ENCODE measurements around the gene KRTAP25-1.

Gene KRTAP25-1

DNA sequence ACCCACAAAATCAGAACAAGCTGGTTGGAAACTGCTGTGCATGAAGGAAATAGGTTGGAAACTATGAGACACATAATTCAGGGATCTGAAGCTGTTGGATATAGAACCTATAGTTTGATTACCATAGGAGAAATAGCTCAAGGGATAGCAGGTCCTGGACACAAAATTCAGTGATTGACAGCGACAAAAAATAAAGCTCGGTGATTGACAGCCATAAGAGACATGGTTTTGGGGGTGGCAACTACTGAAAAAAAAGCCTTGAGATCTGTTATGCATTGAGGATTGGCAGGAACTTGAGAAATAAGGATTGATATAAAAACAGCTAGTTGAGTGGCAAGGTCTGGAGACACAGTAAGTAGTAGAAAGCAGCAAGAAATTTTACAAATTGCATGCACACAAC lies at the start of gene KRTAP25-1:
Gene KRTAP25-1, minus strand, starts transcription at position 300 of the 400 bp plus-strand sequence. Its CDS starts 24 bp downstream, at position 276.
- DNase-seq: no peak

- no peak for DNase-seq
Measured at GRCh38 chr21:30338717-30339116, 49.4 kb upstream of the KRTAP25-1 start.

- no peak for DNase-seq
Measured at GRCh38 chr21:30337772-30338171, 48.5 kb upstream of the KRTAP25-1 start.

DNA sequence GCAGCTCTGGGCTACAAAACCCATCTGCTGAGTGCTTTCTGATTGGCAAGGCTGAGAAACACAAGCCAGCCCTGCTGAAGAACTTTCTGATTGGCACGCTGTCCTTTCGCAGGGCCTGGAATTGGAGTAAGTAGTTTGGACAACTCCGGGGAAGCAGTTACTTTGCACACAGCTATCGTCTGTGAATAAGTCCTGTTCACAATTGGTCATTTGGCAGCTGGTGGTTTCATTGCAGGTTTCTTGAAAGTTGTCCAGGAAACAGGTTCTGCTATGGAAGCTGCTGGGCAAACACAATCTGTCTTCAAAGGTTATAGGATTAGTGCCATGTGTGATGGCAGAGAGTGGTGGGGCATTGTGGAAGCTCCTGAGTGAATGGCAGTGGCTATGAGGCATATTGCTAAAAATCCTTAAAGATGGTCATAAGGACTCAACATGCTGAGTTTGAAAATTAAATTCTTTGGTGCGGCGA lies 48.0 kb upstream of the KRTAP25-1 start, which contains the start of gene KRTAP27-1:
Gene KRTAP27-1, minus strand, starts transcription at position 419 of the 469 bp plus-strand sequence. Its CDS starts 26 bp downstream, at position 393.
- no peak for DNase-seq

DNA sequence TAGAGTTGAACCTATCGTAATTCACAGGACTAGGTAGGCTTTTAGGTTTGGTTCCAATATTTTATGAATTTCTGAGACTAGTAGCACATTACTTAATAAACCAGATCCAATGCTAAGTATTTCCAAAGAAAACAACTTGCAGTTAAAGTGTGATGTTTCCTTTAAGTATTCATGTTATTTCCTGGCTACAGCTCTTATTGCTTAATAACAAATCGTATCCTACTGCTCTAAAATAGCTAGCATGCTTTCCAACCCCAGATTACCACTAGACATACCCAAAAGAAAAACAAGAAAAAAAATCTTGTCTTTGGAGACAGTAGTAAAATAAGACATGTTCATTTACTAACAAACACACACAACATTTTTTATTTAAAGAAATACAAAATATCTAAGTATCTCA lies 47.3 kb upstream of the KRTAP25-1 start:
- no peak for DNase-seq

GRCh38 chr21:30333736-30334135 lies 44.4 kb upstream of the KRTAP25-1 start:
- DNase-seq: no peak

DNA sequence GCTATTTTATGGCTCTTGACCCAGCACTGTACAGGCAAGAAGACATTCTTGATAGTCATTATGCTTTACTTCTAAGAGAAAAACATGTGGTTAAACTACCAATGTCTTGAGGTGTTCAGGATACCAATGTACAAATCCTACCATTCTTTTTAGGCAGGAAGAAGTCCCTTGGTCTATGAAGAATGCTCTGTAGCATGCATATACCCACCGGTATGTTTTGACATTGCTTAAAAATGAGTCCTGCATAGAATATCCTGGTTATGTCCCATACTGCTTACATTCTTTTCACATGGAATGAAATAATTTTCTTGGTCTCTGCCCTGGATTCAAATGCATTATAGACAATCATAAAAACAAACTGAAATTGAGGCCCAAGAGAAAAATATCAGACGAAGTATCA lies 43.4 kb upstream of the KRTAP25-1 start:
- no peak for DNase-seq

- DNase-seq: no peak
Measured at GRCh38 chr21:30329203-30329875, 40.0 kb upstream of the KRTAP25-1 start.

DNA sequence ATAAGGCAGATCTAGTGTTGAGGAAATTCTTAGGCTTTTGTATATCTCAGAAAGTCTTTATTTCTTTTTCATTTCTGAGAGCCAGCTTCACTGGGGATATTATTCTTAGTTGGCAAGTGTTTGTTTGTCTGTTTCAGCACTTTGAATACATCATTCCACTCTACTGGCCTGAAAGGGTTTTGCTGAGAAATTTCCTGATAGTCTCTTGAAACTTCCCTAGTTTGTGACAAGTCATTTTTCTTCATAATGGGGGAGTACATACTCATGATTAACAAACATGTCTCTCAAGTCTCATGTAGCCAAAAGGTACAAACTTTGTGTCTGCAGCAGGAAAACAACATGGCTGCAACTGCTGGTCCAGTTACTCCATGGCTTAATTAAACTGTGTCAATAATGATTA lies 37.1 kb upstream of the KRTAP25-1 start:
- DNase-seq: no peak

DNA sequence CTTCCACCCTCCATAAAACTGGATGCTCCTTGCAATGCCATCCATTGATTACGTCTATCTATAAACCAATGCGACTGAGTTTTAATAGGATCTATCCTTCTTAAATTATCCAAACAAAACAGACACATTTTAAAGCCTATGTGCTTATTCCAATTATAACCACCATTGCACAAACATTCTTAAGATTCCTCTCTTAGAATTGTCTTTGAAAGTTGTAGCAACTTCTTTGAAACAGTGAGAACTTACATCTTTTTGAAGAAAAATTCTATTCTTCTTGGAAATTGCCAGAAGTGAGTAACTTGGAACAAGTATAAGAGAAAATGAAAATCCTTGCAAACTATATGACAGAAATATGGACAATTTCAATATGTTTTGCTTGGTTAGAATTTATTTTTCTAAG lies 30.9 kb upstream of the KRTAP25-1 start, which contains the start of gene KRTAP26-1:
Gene KRTAP26-1, minus strand, starts transcription at position 101 of the 400 bp plus-strand sequence. CDS start 280 bp downstream, outside the sequence.
- DNase-seq: no peak

- no peak for DNase-seq
Measured at GRCh38 chr21:30315701-30316100, 26.4 kb upstream of the KRTAP25-1 start.

GRCh38 chr21:30306884-30307283 lies 17.6 kb upstream of the KRTAP25-1 start:
- DNase-seq: no peak

- DNase-seq: no peak
Measured at GRCh38 chr21:30305136-30305535, 15.8 kb upstream of the KRTAP25-1 start.

DNA sequence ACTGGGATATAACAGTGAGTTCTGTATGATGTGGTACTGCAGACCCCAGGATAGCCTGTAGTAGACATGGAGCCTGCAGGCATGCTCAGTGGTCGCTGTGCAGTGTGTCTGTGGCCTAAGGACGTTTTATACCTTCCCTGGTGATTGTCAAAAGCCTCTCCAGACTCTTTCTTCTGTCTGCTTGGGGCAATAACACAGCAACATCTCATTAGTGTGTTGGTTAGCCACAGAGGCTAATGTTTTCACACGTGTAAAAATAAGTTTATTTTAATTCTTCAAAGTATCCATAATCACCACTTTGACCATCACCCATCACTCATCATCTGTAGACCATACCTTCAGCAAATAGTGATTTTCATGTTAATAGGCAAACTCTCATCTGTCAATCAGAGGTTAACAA lies 6.5 kb downstream of the KRTAP25-1 start, which contains the start of gene KRTAP24-1:
Gene KRTAP24-1, minus strand, starts transcription at position 101 of the 400 bp plus-strand sequence. Its CDS starts 18 bp downstream, at position 83.
- DNase-seq: no peak

- no peak for DNase-seq
Measured at GRCh38 chr21:30271611-30272010, 17.7 kb downstream of the KRTAP25-1 start.

GRCh38 chr21:30271156-30271555 lies 18.2 kb downstream of the KRTAP25-1 start:
- no peak for DNase-seq

DNA sequence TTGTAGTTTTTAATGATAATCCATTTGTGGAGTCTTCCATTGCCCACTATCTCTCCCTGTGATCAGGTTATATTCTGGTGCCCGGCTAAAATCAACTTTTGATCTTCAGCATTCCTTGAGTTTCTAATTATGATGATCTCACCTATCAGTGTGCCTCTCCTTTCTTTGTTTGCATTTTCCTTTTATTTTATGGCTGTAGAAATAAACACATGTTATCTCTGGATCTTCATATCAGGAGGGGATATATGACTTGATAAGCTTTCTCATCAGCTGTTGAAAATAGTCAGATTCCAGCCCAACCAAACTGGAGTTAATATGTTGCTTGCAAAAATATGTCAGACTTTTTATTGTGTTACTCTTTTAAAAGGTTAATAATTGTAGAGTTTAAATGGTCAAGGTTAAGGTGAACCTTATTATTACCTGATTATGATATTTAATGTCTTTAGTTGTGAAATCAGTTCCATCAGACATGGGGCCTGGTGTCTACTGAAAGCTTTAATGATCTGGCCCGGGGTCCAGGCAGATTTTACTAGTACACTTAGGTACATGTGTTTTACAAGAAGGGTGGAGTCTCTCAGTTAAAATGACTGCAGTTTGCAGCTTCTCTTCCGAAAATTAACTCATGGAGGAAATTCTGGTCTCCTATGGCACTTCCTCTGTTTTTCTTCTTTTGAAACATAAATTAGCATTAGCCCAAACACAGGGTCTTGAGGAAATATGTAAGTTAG lies 19.3 kb downstream of the KRTAP25-1 start:
- DNase-seq: no peak

DNA sequence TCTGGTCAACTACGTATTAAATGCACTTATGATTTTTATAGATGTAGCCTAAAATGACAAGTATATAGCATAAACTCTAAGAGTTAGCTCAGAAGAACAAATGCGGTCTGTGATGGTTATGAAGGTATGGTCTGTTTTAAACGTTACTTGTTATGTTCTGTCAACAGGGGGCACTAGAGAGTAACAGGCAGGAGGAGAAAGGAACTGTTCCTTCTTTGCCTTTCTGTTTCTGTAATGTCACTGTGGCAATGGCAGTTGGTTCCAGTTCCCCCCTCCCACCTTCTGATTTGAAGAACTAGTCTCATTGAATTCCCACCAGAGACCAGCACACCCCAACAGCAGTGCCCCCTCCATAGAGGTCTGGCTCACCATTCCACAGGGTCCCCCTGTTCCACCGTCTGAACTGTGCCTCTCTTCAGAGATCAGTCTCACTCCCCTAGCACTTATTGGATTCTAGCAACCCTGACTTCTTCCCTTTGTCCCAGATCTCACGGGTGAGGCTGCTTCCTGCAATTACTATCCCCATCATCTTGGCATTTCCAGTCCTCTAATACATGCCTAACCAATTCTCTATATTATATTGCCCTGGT lies 20.6 kb downstream of the KRTAP25-1 start:
- no peak for DNase-seq

DNA sequence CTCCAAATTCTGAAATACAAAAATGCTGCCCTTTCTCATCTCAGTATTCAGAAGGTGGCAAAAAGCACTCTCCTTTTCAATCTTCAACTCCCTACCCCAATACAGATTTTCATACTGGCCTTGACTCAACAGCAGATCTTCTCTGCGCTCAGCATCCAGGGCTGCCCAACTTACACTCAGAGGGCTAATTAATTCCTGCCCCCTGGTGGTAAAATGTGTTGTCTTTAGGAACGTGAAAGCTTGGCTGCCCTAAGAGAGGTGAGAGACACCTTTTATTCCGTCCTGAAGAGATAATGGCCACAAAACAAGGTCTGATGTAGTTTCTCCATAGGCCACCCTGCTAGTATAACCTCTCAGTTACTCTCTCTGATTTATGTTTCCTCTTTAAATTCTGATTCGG lies 31.5 kb downstream of the KRTAP25-1 start:
- DNase-seq: no peak

DNA sequence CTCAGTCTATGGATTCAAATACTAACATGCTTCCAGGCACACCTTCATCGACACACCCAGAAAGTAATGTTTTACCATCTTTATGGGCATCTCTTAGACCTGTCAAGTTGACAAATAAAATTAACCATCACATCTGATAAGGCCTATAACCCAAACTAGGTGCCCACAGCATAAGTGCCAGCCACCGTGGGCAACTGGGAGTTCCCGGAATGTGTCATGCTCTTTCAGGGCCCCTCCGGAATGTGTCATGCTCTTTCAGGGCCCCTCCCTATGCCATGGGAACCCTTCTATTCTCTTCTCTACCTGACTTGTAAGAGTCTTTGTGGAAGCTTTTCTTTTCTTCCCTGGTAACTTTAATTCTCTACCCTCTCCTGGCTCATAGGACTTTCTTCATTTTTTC lies 33.2 kb downstream of the KRTAP25-1 start:
- DNase-seq: no peak

DNA sequence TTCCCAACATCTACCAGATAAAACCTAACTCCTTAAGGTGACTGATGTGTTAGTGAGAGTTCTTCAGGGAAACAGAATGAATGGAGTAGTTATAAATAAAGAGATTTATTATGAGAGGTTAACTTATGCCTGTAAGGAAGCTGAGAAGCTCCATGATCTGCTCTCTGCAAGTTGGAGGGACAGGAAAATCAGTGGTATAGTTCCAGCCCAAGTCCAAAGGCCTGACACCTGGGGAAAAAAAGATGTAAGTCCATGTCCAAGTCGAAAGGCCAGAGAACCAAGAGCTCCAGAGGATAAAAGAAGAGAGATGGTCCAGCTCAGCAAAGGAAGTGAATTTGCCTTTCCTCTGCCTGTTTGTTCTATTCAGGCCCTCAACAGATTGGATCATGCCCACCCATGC lies 33.6 kb downstream of the KRTAP25-1 start:
- no peak for DNase-seq

DNA sequence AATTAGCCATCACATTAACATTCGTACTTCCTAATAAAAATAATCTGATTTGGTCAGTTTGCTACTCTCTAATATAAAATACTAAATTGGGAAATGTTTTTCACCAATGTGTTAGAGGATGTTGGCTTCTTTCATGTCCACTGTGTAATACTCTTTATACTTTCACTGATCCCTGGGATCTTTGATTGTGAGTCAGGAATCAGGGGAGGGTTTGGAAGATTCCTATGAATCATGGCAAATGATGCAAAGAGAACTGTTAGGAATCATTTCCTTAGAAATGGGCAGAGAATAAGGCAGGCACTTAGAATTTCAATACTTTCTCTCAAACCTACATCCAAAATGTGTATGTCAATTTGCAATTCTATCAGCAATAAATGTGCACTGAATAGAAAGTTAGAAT lies 37.5 kb downstream of the KRTAP25-1 start:
- no peak for DNase-seq

GRCh38 chr21:30249936-30250335 lies 39.4 kb downstream of the KRTAP25-1 start:
- no peak for DNase-seq

- DNase-seq: no peak
Measured at GRCh38 chr21:30248844-30249243, 40.5 kb downstream of the KRTAP25-1 start.
